WERI-Rb-1 (cell line): Measurements from ENCODE around the gene KRTAP26-1.

Experiments used
- DNase-seq: peaks from one replicate; pipeline ENCODE4 v3.0.0-alpha.2; 2020
- H3K27ac ChIP-seq: fragments of 250-450 bp; sonication (Bioruptor Pico); 2 replicates; pipeline ENCODE4 v1.5.1; 2020; ENCODE audit warnings: mild to moderate bottlenecking, moderate library complexity
- H3K27me3 ChIP-seq: fragments of 250-450 bp; sonication (Bioruptor Pico); 2 replicates; pipeline ENCODE4 v1.5.1; 2021; ENCODE audit warnings: mild to moderate bottlenecking, low read depth, moderate library complexity; ENCODE audit not compliant: insufficient read depth, severe bottlenecking
- H3K36me3 ChIP-seq: fragments of 250-450 bp; sonication (Bioruptor Pico); 2 replicates; pipeline ENCODE4 v1.5.1; 2020; ENCODE audit warnings: mild to moderate bottlenecking, moderate library complexity
- H3K4me3 ChIP-seq: 2 replicates; pipeline ENCODE4 v1.5.1; 2011; ENCODE audit warnings: low read depth, mild to moderate bottlenecking, control low read depth, low read length
- H3K9me3 ChIP-seq: fragments of 250-450 bp; sonication (Bioruptor Pico); 2 replicates; pipeline ENCODE4 v1.5.1; 2021; ENCODE audit warnings: mild to moderate bottlenecking, moderate library complexity; ENCODE audit not compliant: severe bottlenecking
- TF ChIP-seq, protein P1 (sequence below): IDR thresholded peaks from 2 replicates; pipeline ENCODE4 v1.5.1; 2011; ENCODE audit warnings: low read depth, mild to moderate bottlenecking, control low read depth, inconsistent platforms, low read length

KRTAP26-1 gene

DNA sequence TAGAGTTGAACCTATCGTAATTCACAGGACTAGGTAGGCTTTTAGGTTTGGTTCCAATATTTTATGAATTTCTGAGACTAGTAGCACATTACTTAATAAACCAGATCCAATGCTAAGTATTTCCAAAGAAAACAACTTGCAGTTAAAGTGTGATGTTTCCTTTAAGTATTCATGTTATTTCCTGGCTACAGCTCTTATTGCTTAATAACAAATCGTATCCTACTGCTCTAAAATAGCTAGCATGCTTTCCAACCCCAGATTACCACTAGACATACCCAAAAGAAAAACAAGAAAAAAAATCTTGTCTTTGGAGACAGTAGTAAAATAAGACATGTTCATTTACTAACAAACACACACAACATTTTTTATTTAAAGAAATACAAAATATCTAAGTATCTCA, 16.5 kb upstream of the KRTAP26-1 start:
- H3K36me3 ChIP-seq: no peaks in the 10 kb centered on the region
- H3K27ac ChIP-seq: no peak overlapping the region
- TF ChIP-seq, protein P1, sequence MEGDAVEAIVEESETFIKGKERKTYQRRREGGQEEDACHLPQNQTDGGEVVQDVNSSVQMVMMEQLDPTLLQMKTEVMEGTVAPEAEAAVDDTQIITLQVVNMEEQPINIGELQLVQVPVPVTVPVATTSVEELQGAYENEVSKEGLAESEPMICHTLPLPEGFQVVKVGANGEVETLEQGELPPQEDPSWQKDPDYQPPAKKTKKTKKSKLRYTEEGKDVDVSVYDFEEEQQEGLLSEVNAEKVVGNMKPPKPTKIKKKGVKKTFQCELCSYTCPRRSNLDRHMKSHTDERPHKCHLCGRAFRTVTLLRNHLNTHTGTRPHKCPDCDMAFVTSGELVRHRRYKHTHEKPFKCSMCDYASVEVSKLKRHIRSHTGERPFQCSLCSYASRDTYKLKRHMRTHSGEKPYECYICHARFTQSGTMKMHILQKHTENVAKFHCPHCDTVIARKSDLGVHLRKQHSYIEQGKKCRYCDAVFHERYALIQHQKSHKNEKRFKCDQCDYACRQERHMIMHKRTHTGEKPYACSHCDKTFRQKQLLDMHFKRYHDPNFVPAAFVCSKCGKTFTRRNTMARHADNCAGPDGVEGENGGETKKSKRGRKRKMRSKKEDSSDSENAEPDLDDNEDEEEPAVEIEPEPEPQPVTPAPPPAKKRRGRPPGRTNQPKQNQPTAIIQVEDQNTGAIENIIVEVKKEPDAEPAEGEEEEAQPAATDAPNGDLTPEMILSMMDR: no peak
- H3K27me3 ChIP-seq: peaks cover 73% of the 10 kb centered on the region
- H3K4me3 ChIP-seq: no peak overlapping the region
- DNase-seq: no peak
- no peaks in the 10 kb centered on the region for H3K9me3 ChIP-seq

DNA sequence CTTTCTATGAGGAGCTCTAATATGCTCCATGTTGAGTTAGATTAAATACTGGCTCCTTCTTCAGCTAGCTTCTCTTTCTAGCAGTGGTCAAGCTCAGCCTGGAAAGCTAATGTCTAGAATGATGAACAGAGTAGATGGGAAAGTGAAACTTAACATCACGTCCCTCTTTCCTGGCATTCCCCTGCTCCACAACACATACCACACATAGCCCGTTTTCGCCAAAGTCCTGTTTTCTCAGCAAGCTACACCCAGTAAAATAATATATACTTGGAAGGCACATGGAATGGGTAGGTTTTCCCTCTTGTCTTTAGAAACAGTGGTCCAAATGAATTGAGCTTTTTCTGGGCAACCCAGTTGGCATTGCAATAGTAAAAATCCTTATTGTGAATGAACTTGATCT, 13.6 kb upstream of the KRTAP26-1 start:
- TF ChIP-seq, protein P1: no peak
- Histone ChIP-seq H3K4me3 (no peak overlapping the region), H3K27me3 (peaks cover 86% of the 10 kb centered on the region), H3K27ac (no peak overlapping the region), H3K9me3 (no peaks in the 10 kb centered on the region), H3K36me3 (no peaks in the 10 kb centered on the region)
- DNase-seq: no peak

DNA sequence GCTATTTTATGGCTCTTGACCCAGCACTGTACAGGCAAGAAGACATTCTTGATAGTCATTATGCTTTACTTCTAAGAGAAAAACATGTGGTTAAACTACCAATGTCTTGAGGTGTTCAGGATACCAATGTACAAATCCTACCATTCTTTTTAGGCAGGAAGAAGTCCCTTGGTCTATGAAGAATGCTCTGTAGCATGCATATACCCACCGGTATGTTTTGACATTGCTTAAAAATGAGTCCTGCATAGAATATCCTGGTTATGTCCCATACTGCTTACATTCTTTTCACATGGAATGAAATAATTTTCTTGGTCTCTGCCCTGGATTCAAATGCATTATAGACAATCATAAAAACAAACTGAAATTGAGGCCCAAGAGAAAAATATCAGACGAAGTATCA, 12.6 kb upstream of the KRTAP26-1 start:
- TF ChIP-seq, protein P1: no peak
- H3K4me3 ChIP-seq: no peak overlapping the region
- H3K27ac ChIP-seq: no peak overlapping the region
- peaks cover 85% of the 10 kb centered on the region for H3K27me3 ChIP-seq
- no peaks in the 10 kb centered on the region for H3K36me3 ChIP-seq
- H3K9me3 ChIP-seq: no peaks in the 10 kb centered on the region
- DNase-seq: no peak

DNA sequence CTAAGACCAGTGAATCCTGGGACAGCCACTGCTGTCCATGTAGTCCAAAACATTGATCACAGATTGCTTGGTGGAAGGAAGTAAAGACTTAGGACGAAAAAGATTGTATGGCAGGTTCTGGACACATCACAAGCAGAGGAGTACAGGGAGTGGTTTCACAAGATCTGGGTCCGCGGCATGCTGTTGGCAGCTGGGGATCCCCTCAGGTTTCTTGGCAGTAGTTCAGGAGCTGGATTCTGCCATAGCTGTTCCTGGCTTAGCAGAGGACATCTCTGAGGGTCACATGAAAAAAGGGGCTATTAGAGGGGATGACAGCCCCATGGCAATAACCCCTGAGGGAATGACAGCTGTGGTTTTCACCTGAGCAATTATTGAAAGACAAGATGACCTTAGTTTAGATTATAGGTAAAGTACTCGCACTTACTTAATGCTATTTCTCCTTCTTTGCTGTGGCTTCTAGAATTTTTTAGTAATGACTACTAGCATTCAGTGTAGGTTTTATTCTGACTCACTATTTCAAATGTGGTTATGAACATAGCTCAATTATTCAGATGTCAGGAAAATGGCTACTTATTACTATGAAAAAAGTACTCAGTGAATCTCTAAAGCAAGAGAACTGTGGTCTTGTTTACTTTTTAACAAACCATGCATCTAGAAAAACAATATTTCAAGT, 9.2 kb upstream of the KRTAP26-1 start:
- Histone ChIP-seq H3K27me3 (peaks cover 68% of the 10 kb centered on the region), H3K4me3 (no peak overlapping the region), H3K36me3 (no peaks in the 10 kb centered on the region), H3K27ac (no peak overlapping the region), H3K9me3 (peaks cover 9% of the 10 kb centered on the region)
- TF ChIP-seq, protein P1: no peak
- no peak for DNase-seq

DNA sequence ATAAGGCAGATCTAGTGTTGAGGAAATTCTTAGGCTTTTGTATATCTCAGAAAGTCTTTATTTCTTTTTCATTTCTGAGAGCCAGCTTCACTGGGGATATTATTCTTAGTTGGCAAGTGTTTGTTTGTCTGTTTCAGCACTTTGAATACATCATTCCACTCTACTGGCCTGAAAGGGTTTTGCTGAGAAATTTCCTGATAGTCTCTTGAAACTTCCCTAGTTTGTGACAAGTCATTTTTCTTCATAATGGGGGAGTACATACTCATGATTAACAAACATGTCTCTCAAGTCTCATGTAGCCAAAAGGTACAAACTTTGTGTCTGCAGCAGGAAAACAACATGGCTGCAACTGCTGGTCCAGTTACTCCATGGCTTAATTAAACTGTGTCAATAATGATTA, 6.3 kb upstream of the KRTAP26-1 start:
- H3K27me3 ChIP-seq: peaks cover 58% of the 10 kb centered on the region
- no peaks in the 10 kb centered on the region for H3K36me3 ChIP-seq
- TF ChIP-seq, protein P1: no peak
- no peak overlapping the region for H3K4me3 ChIP-seq
- peaks cover 9% of the 10 kb centered on the region for H3K9me3 ChIP-seq
- DNase-seq: no peak
- H3K27ac ChIP-seq: no peak overlapping the region

DNA sequence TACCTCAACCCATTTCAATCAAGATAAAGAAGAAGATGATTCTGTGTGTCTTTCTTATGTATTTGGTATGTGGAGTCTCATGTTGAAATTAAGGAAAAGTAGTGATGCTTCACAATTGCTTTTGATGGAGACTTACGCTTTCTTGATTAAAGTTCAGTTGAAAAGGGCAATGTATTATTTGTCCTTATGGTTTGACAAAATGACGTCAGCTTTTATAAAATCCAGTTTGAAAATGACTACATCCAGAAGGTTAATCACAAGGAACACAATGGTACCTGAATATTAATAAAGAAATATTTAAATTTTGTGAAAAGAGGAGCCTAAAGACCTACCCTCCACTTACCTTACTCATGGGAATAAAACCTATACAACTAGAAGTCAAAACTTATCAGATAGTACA, 4.4 kb downstream of the KRTAP26-1 start:
- peaks cover 86% of the 10 kb centered on the region for H3K27me3 ChIP-seq
- TF ChIP-seq, protein P1: no peak
- H3K4me3 ChIP-seq: no peak overlapping the region
- H3K27ac ChIP-seq: no peak overlapping the region
- no peaks in the 10 kb centered on the region for H3K9me3 ChIP-seq
- no peak for DNase-seq
- H3K36me3 ChIP-seq: no peaks in the 10 kb centered on the region
